ENCODE data around the gene NEK7.
"Not testable (repeated sequence)": the region's sequence is repeated elsewhere in the genome, so short reads cannot be mapped to it uniquely, and the experiment has no call there.

NEK7 gene

DNA sequence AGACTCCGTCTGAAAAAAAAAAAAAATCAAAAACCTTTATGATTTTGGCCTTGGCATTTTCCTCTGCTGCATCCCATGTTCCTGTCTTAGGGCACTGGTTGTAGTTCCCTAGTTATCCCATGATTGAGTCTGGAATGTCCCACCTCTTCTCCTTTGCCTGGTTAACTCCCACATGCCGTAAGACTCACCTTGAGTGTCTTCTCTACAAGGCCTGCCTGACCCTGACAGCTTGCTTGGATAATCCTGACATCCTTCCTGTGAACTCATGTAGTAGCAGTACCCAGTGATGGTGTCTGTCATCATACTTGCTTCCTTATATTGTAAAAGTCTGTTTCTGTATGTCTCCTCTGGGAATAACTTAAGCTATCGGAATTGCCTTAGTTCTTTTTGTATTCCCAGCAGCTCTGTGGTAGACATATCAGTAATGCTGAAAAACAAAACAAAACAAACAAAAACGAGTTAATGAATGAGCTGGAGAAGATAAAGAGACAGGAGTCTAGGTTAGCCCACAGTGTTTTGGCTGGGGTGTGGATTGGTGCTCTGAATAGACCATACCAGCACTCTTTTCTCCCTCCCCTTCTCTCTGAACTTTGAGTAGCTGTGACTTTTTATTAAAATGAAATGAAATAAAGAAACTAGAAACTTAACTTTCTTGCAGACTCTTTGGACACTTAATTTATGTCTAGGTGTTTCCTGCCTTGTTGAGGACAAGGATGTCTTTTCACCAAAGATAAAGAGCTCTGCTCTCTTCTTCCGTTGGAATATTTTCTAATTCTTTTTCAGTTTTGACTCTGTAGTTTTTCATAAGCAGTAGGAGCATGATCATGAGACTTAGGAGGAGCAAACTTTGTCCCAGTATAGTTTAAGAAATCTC, 15.1 kb downstream of the NEK7 start:
- no peak for DNase-seq (ENCODE audit: low read depth, low spot score)

- DNase-seq (ENCODE audit: low read depth, low spot score), result no peak
These were observed 17.0 kb downstream of the NEK7 start for GRCh38 chr1:198173832-198174231.

- DNase-seq (ENCODE audit: low read depth, low spot score), result no peak
These were observed 17.5 kb downstream of the NEK7 start for GRCh38 chr1:198174297-198174696.

GRCh38 chr1:198175423-198176170, 18.8 kb downstream of the NEK7 start:
- DNase-seq (ENCODE audit: low read depth, low spot score), result no peak

- DNase-seq (ENCODE audit: low read depth, low spot score), result no peak
These were observed 19.4 kb downstream of the NEK7 start for GRCh38 chr1:198176179-198176578.

- DNase-seq (ENCODE audit: low read depth, low spot score), result no peak
These were observed 20.7 kb downstream of the NEK7 start for GRCh38 chr1:198177546-198177945.

- DNase-seq (ENCODE audit: low read depth, low spot score), result no peak
These were observed 21.8 kb downstream of the NEK7 start for GRCh38 chr1:198178615-198179014.

DNA sequence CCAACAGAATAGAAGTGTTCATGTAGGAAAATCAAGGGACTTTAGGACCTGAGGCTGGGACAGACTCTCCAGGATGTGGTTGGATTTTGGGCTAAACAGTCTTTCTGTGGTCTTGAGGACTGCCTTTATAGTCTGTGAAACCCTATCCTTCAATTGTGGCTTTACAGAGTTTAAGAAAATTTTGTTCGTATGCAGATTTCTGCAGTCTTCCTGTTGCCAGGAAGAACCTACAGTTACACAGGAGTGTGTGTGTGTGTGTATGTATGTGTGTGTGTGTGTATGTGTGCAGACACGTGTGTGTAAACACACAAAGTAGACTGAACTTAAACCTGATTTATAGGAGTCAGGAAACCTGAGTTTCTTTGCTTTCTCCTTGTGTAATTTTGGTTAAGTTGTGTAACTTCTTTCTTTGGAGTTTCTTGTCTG, 22.8 kb downstream of the NEK7 start:
- DNase-seq (ENCODE audit: low read depth, low spot score), result no peak

GRCh38 chr1:198183605-198184004, 26.8 kb downstream of the NEK7 start:
- DNase-seq (ENCODE audit: low read depth, low spot score), result no peak

- DNase-seq (ENCODE audit: low read depth, low spot score), result no peak
These were observed 27.7 kb downstream of the NEK7 start for GRCh38 chr1:198184516-198184915.

GRCh38 chr1:198185146-198185545, 28.3 kb downstream of the NEK7 start:
- DNase-seq (ENCODE audit: low read depth, low spot score), result no peak

- no peak for DNase-seq (ENCODE audit: low read depth, low spot score)
These were observed 29.0 kb downstream of the NEK7 start for GRCh38 chr1:198185759-198186158.

GRCh38 chr1:198186916-198187580, 30.2 kb downstream of the NEK7 start:
- DNase-seq (ENCODE audit: low read depth, low spot score), result no peak

DNA sequence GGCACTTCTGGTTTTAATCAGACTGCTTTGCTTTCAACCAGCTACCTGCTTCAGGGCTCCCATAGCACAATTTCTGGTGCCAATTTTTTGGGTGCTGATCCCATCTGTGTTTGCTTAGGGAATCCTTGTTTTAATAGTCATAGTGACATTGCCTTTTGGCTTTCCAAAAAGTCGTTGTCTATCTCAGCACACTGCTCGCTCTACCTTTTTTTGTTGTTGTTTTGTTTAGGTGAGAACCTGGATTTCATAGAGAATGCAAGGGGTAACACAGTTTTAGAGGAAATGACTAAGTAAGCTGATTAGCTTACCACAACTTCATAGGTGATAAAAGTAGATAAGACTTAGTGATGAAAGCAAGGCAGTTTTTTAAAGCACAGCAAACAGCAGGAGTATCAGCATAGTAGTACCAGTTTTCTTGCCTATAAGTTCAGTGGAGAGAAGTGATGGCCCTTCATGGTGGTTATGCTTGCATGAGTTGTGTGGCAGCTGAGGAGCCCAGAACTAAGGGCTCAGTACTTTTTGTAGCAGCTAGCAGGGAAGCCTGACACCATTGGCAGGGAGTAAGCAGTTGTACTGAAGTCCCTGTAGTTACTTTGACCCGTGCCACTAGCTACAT, 31.3 kb downstream of the NEK7 start:
- no peak for DNase-seq (ENCODE audit: low read depth, low spot score)

- no peak for DNase-seq (ENCODE audit: low read depth, low spot score)
These were observed 34.3 kb downstream of the NEK7 start for GRCh38 chr1:198191117-198191516.

GRCh38 chr1:198193871-198194270, 37.1 kb downstream of the NEK7 start:
- not testable (repeated sequence) for DNase-seq (ENCODE audit: low read depth, low spot score)

GRCh38 chr1:198196630-198197029, 39.8 kb downstream of the NEK7 start:
- DNase-seq (ENCODE audit: low read depth, low spot score), result no peak

- DNase-seq (ENCODE audit: low read depth, low spot score), result no peak
These were observed 40.5 kb downstream of the NEK7 start for GRCh38 chr1:198197285-198197684.

DNA sequence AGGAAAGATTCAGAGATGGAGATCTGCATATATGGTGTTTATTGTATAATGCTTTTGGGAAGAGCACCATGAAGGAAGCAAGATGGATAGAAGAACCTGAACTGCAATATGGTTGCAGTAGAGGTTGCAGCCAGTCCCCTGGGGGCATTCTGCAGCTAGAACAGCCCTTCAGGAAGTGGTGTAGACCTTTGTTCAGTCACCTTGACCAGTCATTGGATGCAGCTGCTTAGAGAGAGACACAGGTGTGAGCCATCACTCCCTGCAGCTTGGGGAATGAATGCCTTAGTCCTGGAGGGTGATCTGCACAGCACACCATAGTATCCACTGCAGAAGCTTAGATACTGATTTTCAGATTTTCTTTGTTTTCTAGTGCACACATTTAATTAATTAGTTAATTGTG, 42.3 kb downstream of the NEK7 start:
- DNase-seq (ENCODE audit: low read depth, low spot score), result no peak

DNA sequence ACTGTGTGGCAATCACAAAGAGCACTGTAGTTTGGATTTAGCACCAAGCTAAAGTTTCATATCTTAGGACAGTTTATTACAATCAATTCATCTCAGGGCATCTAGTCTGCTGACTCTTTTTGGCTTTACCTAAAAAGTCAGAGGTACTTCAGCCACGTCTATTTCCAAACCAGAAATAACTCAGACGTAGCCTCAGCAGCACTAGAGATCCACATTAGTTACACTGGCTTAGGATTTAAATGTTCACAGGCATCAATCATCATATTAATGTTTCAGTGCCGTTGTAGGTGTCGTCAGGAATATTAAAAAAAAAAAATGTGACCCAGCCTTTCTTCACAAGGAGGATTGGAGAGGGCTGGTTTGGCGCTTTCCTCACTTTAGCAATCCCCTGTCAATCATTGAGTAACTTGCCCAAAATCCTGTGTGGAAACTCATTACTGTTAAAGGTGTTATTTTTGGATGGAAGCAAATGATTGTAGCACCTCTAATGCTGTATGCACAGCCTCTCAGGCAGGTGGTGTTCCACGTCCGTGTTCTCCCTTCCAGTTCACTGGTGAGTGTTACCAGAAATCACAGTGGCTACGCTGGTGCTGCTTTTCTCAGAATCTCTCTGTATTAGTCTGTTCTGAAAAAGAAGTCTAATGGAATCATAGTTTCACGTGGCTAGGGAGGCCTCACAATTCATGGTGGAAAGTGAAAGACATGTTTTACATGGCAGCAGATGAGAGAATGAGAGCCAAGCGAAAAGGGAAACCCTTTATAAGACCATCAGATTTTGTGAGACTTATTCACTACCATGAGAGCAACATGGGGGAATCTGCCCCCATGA, 45.4 kb downstream of the NEK7 start:
- DNase-seq (ENCODE audit: low read depth, low spot score), result no peak

DNA sequence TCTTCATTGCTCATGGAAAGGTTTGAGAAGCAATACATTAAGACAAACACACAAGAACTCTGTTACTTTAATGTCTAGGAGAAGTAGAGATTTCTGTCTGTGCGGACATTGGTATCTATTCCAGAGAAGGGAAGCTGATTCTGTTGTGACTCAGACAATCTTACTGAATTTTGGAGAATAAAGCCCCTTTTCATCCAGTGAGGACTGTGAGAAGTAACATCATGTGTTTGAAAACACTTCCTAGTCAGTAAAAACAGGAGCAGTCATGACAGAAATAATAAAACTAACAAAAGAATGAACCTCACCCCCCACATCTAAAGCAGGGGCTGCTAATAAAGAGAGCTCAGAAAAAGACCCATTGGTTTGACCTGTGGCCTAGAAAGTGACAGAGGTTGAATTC, 46.6 kb downstream of the NEK7 start:
- DNase-seq (ENCODE audit: low read depth, low spot score), result no peak
